ENCODE results near the gene WHRN. TPM values are rescaled to one million over a fixed set of nuclear protein-coding genes. Genes with fewer than 3 reads are reported as not detected.

Gene WHRN
- total RNA-seq, 1 experiment from 2014 or later, result 3.5 TPM

- DNase-seq (ENCODE audit: low read depth), result peak; percentile 95
These were observed 138.7 kb downstream of the WHRN start for GRCh38 chr9:114366334-114367128.

DNA sequence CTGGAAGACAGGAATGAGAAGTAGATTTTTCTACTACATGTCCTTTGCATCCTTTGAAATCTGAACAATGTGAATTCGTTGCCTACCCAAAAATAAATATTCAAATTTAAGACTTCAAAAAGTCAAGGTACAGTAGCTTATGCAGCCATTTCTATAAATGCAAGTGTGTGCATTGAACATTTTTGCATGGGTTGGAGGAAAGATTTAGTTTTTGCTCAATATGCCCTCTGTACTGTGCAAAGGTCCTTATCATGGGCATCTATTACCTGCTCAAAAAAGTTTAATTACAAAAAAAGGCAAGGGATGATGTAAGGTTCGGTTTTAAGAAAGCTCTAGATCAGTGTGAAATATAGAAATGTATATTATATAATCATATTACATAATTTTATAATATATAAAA lies 140.1 kb downstream of the WHRN start:
- no peak for DNase-seq (ENCODE audit: low read depth)

DNA sequence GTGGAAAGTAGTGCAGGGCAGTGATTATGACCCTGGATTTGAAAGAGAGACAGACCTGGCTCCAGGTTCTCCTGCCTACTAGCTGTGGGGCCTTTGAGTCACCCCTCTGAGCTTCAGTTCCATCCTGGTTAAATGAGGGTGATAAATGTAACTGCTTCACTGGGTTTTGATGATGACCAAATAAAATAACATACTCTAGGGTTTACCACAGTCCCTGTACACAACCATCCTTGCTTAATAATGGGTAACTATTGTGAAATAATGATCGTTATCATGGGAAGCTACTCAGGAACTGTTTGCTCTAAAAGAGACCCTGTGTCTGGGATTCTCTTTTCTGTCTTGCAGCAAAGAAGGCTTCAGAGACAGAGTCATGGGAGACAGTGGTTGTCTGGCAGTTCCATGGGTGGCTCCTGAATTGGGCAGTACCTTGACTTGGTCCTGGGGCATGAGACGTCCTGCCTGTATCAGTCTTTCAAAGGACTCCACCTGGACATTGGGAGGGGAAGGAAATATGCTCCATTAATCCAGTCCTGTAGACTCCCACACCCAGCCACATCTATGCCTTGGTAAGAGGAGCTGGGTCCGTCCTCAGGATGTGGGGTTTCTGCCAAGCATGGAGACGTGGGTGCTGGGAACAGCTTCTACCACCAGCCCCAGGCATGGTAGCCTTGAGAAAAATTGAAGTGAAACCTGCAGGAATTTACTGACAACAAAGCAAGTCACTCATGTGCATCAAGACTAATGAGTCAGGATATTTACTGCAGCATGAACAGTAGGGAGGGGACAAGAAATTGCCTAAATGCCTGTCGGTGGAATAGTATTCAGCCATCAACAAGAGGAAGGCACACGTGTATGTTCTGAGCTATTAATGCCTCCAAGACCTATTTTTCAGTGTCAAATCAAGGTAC lies 140.9 kb downstream of the WHRN start:
- peak; percentile 98 for DNase-seq (ENCODE audit: low read depth)

GRCh38 chr9:114363424-114363823 lies 141.8 kb downstream of the WHRN start:
- no peak for DNase-seq (ENCODE audit: low read depth)

DNA sequence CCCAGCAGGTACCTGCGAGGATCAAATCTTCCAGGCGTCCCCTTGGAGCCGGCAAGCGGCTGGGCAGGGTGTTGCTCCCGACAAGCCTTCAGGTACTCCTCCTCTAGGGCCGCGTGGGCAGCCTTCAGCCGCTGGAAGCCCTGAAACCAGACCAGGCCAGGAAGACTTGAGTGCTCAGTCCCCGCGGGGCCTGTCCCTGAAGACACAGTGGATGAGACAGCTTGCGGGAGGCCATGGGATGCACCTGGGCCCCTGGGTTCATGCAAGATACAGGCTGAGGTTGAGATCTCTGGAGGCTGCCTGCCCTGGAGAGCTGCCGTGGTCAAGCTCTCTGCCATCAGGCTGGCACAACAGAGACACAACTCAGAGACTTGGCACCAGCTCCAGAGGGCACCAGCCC lies 142.9 kb downstream of the WHRN start:
- DNase-seq (ENCODE audit: low read depth), result no peak

DNA sequence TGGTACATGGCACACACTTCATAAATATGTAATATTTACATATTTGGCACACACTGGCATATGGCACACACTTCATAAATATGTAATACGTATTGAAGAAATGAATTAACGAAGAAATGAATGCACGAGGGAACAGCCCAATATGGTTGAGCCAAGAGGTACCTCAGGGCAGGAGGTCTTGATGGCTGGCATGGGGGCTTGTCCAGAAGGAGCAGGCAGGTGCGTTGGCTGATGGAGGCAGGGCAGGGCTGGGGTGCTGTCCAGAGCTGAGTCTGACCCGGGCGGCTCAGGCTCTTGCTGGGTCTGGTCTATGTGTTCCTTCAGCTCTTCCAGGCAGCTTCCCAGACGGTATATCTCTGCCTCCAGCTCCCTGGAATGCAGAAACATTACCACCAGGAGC lies 143.7 kb downstream of the WHRN start:
- no peak for DNase-seq (ENCODE audit: low read depth)

DNA sequence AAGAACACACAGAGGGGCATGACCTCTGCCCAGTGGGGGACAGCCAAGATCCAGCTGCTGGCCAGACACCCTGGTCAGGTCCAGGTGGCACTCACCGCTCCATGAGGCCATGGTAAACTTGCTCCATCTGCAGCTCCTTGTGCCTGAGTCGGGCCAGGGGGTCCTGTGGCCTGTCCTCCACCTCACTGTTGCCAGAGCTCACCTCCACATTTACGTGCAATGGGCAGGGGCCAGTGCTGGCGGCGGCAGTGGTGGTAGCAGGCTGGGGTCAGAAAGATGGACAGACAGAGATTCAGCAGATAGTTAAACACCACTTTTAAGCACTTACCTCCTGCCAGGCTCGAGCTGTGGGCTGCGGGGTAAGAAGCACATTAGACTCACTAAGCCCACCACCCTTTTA lies 145.5 kb downstream of the WHRN start:
- DNase-seq (ENCODE audit: low read depth), result no peak

DNA sequence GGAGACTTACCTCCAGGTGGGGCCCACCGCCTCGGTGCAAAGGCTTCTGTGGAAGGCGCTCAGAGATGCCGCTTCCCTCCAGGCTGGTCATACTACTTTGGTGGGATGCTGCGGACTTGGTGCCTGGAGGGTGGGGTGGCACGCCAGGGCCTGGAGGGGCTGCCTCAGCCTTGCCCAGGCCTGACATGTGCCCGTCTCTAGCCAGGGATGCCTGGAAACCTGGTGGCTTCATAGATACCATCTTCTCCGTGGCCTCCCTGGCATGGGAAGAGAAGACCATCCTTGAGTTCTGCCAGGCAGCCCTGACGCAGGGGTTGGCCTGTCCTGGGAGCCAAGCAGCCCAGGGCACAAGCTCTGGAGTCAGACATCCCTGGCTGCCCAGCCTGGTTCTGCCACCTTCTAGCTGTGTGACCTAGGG lies 147.4 kb downstream of the WHRN start:
- no peak for DNase-seq (ENCODE audit: low read depth)

DNA sequence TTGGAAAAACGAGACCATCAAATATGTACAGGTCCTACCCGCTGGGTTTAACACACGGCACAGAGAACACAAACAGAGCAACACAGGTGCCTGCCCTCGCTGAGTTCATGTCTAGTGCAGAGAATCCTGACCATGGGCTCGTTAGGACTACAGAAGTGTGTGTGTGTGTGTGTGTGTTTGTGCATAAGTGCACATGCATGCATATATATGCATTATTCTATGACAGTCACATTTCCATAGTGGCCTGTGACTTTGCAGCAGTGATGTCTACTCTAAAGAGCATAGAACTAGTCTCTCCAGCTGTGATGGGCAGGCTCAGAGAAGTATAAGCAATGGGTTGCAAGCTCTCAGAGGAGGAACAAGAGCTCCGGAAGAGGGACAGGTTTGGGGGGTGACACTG lies 147.9 kb downstream of the WHRN start:
- DNase-seq (ENCODE audit: low read depth), result no peak

- no peak for DNase-seq (ENCODE audit: low read depth)
These were observed 148.5 kb downstream of the WHRN start for GRCh38 chr9:114356792-114357191.

GRCh38 chr9:114355821-114356220 lies 149.5 kb downstream of the WHRN start:
- DNase-seq (ENCODE audit: low read depth), result no peak

Other genes starting within 250 kb of the WHRN start
- 0.57 TPM in 1 of 2 replicates, not detected in the other for gene ORM1, start 182.4 kb downstream of the WHRN start, total RNA-seq (2014; rRNA removed; shearing (Covaris generic))
- not detected in 2 replicates for gene ORM2, start 175.6 kb downstream of the WHRN start, total RNA-seq (2014; rRNA removed; shearing (Covaris generic))
- gene AKNA, start 117.5 kb downstream of the WHRN start, total RNA-seq (2014; rRNA removed; shearing (Covaris generic)), result 1.6 and 3.2 TPM in 2 replicates
- gene ATP6V1G1, start 82.3 kb upstream of the WHRN start, total RNA-seq (2014; rRNA removed; shearing (Covaris generic)), result 175 and 227 TPM in 2 replicates
- gene TMEM268, start 105.8 kb upstream of the WHRN start, total RNA-seq (2014; rRNA removed; shearing (Covaris generic)), result 5.3 and 8.3 TPM in 2 replicates
- gene TEX53, start 152.3 kb upstream of the WHRN start, total RNA-seq (2014; rRNA removed; shearing (Covaris generic)), result not detected in 2 replicates
- gene TEX48, start 176.7 kb upstream of the WHRN start, total RNA-seq (2014; rRNA removed; shearing (Covaris generic)), result not detected in 2 replicates